Measurements from ENCODE around the gene SERPINB1. TPM values are rescaled to one million over a fixed set of nuclear protein-coding genes. Genes with fewer than 3 reads are reported as not detected.

SERPINB1 gene
- total RNA-seq, 6 experiments from 2014 or later: 21.1 to 39.2 (median 29.3) TPM

GRCh38 chr6:2794171-2794730, 47.4 kb downstream of the SERPINB1 start:
- Mint-ChIP-seq H3K9me3 (no peaks in the 10 kb centered on the region), H3K4me3 (no peak overlapping the region), H3K27me3 (ENCODE audit: insufficient read depth) (peaks cover 2% of the 10 kb centered on the region; the same call in 1 of the 2 replicates), H3K4me1 (ENCODE audit: low read depth) (peaks cover 40% of the 10 kb centered on the region), H3K27ac (no peak overlapping the region), H3K36me3 (ENCODE audit: low read depth) (no peaks in the 10 kb centered on the region)
- DNase-seq: peak; percentile 18
- TF ChIP-seq, protein P1, sequence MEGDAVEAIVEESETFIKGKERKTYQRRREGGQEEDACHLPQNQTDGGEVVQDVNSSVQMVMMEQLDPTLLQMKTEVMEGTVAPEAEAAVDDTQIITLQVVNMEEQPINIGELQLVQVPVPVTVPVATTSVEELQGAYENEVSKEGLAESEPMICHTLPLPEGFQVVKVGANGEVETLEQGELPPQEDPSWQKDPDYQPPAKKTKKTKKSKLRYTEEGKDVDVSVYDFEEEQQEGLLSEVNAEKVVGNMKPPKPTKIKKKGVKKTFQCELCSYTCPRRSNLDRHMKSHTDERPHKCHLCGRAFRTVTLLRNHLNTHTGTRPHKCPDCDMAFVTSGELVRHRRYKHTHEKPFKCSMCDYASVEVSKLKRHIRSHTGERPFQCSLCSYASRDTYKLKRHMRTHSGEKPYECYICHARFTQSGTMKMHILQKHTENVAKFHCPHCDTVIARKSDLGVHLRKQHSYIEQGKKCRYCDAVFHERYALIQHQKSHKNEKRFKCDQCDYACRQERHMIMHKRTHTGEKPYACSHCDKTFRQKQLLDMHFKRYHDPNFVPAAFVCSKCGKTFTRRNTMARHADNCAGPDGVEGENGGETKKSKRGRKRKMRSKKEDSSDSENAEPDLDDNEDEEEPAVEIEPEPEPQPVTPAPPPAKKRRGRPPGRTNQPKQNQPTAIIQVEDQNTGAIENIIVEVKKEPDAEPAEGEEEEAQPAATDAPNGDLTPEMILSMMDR (IDR thresholded peaks at IDR 0.05): no peak

DNA sequence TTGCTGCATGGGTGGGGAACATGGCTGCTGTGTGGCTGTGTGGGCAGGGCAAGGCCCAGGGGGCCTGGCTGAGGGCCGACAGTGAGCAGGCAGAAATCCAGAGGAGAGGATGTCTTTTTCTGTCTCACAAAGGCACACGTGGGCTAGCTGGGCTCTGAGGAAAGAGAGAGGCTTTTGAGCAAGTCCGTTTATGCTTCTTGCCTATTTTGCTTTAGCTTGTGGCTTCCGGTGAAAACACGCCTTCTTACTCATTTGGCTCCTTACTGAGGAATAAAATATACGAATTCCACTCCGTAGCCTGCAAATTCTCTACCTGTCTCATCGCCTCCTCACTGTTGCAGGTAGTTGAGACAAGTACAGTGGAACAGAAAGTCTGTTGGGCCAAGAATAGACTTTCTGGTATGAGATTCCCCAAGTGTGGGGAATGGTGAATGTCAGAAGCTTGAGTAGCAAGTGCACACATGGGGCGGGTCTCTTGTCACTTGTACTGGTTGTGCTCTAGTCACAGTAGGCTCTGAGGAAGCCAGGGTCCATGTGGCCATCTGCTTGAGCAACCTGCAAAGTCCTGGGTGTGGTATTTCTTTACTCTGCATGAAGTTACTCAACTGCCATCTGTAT, 48.0 kb downstream of the SERPINB1 start:
- TF ChIP-seq, protein P1 (IDR thresholded peaks at IDR 0.05): no peak
- no peaks in the 10 kb centered on the region for H3K36me3 Mint-ChIP-seq (ENCODE audit: low read depth)
- no peaks in the 10 kb centered on the region for H3K9me3 Mint-ChIP-seq
- DNase-seq: no peak
- H3K27me3 Mint-ChIP-seq (ENCODE audit: insufficient read depth): peaks cover 2% of the 10 kb centered on the region; the same call in 1 of the 2 replicates
- no peak overlapping the region for H3K27ac Mint-ChIP-seq
- peaks cover 46% of the 10 kb centered on the region for H3K4me1 Mint-ChIP-seq (ENCODE audit: low read depth)
- no peak overlapping the region for H3K4me3 Mint-ChIP-seq

DNA sequence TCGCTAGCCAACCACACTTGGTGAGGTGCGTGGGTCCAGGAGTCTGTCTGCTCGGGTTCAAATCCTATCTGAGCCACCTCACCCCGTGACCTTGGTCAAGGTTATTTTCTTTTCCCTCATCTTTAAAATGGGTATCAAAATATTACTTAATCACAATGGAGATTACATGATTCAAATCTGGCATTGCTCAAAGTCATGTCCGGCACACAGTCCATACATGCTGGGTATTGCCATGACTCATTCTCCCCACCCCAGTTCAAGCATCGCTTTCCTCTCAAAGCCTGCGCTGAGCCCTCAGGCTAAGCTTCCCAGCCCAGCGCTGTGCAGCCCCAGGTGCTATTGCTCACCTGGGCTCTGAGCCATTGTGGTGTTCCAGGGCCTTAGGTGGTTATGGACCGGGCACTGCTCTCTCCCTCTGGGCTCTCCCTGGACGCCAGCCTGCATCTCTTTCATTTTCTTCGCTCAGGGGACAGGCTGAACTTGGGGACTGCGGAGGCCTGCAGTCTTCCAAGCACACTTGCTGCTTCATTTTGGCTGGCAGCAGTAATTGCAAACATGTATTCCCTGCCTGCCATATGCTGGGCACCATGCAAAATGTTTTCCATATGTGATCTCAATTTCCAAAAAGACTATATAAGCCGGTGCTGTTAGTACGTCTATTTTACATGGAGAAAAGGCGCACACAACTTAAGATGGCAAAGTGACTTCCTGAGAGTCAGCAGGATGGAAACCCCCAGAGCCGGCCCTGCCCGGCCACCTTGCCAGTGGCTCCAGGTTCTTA, 49.1 kb downstream of the SERPINB1 start:
- TF ChIP-seq, protein P1 (IDR thresholded peaks at IDR 0.05): no peak
- no peak overlapping the region for H3K27ac Mint-ChIP-seq
- H3K4me3 Mint-ChIP-seq: no peak overlapping the region
- DNase-seq: no peak
- H3K9me3 Mint-ChIP-seq: no peaks in the 10 kb centered on the region
- peaks cover 2% of the 10 kb centered on the region; the same call in 1 of the 2 replicates for H3K27me3 Mint-ChIP-seq (ENCODE audit: insufficient read depth)
- peaks cover 46% of the 10 kb centered on the region for H3K4me1 Mint-ChIP-seq (ENCODE audit: low read depth)
- H3K36me3 Mint-ChIP-seq (ENCODE audit: low read depth): peaks cover 6% of the 10 kb centered on the region

DNA sequence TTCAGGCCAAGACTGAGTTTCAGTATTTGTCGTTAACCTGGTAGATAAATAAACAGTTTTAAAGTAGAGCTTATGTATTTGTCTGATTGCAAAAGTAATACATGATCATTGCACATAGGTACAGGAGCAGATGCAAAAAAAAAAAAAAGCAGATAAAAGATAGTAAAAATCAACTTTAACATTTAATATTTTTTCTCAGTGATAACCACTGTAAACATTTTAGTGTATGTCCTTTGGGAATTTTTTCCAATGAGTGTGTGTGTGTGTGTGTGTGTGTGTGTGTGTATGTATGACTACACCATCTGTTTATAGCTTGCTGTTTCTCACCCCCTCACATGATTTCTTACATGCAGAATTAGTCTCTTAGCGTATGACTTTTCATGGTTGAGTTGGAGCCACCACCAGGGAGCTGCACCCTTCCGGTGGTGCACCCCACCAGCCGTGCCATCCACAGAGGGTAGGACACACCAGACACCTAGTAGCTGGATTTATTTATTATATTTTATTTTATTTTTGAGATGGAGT, 50.2 kb downstream of the SERPINB1 start:
- Mint-ChIP-seq H3K27ac (peak overlapping the region; percentile 62), H3K4me3 (peak overlapping the region; percentile 41), H3K27me3 (ENCODE audit: insufficient read depth) (peaks cover 2% of the 10 kb centered on the region), H3K9me3 (no peaks in the 10 kb centered on the region), H3K36me3 (ENCODE audit: low read depth) (peaks cover 13% of the 10 kb centered on the region), H3K4me1 (ENCODE audit: low read depth) (peaks cover 46% of the 10 kb centered on the region)
- TF ChIP-seq, protein P1 (IDR thresholded peaks at IDR 0.05): no peak; the same call in 1 of the 2 replicates
- DNase-seq: no peak

DNA sequence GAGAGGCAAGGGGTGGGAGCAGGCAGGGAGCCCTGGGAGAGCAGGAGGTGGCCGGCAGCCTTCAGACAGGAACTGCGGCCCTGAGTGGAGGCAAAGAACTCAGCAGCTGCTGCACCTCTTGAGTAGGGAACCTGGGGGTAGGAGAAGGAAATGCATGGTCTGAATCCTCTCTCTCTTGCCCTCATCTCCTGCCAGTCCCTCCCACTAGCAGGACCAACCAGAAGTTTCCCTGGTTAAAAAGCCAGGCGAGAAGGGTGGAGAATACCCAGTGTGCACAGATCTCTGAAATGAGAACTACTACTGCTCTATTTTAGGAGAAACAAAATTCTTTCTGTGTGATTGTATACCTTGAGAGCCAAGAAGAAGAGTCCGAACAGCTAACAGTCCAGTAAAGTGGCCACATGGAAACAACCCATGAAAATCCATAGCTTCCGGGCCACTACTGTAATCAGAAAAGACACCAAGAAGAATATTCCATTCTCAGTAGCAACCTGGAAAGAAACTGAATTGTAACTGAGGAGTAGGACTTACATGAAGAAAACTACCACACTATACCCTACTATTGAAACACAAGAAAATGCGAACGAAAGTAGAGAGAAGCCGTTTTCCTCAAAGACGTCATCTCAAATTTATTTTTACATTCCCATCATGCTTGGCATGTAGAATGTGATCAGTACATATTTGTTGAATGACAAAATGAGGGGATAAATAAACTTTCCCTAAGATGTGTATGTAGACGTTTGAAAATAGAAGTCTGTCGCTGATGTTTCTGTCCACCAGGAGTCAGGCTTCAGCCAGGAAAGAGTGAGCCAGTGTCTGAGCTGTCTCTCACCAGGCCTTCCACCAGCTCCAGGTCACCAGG, 50.8 kb downstream of the SERPINB1 start:
- Mint-ChIP-seq H3K36me3 (ENCODE audit: low read depth) (peaks cover 18% of the 10 kb centered on the region), H3K4me3 (peak overlapping the region; percentile 66), H3K27ac (peak overlapping the region; percentile 88), H3K4me1 (ENCODE audit: low read depth) (peaks cover 46% of the 10 kb centered on the region), H3K27me3 (ENCODE audit: insufficient read depth) (peaks cover 2% of the 10 kb centered on the region), H3K9me3 (no peaks in the 10 kb centered on the region)
- TF ChIP-seq, protein P1 (IDR thresholded peaks at IDR 0.05): peak; percentile 91
- peak; percentile 85 for DNase-seq

Data from HFFc6 (cell line).